A549 (cell line): Measurements from ENCODE around the gene PRKCG.

Source experiments
- CHD4 ChIP-seq: fragments of 200-600 bp; sonication (generic); IDR thresholded peaks from 2 replicates; pipeline ENCODE4 v1.6.1; 2016; ENCODE audit warnings: antibody characterized with exemption, mild to moderate bottlenecking, borderline replicate concordance
- JUN ChIP-seq, 2 experiments: fragments of >200 bp; sonication (Bioruptor Twin); formaldehyde crosslinking; IDR thresholded peaks; 2 replicates in 1 of 2; 3 replicates in 1 of 2; pipeline ENCODE4 v1.6.1; 2016 to 2017
- KDM5A ChIP-seq: fragments of 200-600 bp; sonication (generic); IDR thresholded peaks from 2 replicates; pipeline ENCODE4 v1.6.1; 2016; ENCODE audit warnings: antibody characterized with exemption, mild to moderate bottlenecking
- MYC ChIP-seq: IDR thresholded peaks from 2 replicates; pipeline ENCODE4 v1.6.1; 2012; ENCODE audit warnings: mild to moderate bottlenecking, inconsistent platforms, low read length, improper control_type of control experiment, borderline replicate concordance
- POLR2A ChIP-seq: IDR thresholded peaks from 2 replicates; pipeline ENCODE4 v1.6.1; 2012; ENCODE audit warnings: mild to moderate bottlenecking, low read length
- TF ChIP-seq, protein P1 (sequence below): fragments of >200 bp; sonication (Bioruptor Twin); formaldehyde crosslinking; IDR thresholded peaks from 3 replicates; pipeline ENCODE4 v1.5.1; 2016
- TF ChIP-seq, protein P2 (sequence below): fragments of 200-600 bp; sonication (generic); IDR thresholded peaks from 2 replicates; pipeline ENCODE4 v1.6.1; 2016; ENCODE audit warnings: antibody characterized with exemption, mild to moderate bottlenecking, moderate library complexity
- TF ChIP-seq, protein P3 (sequence below): IDR thresholded peaks from 2 replicates; pipeline ENCODE4 v1.6.1; 2012; ENCODE audit warnings: low read depth, borderline replicate concordance

DNA sequence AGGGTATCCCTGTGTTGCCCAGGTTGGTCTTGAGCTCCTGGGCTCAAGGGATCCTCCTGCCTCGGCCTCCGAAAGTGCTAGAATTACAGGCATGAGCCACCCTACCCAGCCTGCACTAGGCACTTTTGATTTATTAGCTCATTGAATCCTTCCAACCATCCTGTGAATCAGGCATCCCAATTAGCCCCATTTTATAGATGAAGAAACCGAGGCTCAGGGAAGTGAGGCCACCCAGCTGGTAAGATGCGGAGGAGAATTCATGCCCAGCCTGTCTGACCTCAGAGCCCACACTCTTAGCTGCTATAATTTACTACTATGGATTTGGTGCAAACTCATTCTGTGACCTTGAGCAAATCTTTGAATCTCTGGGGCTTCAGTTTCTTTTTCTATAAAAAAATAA is 62.9 kb downstream of the PRKCG start:
- TF ChIP-seq JUN (IDR thresholded peaks at IDR 0.05): no peak
- TF ChIP-seq, protein P1, sequence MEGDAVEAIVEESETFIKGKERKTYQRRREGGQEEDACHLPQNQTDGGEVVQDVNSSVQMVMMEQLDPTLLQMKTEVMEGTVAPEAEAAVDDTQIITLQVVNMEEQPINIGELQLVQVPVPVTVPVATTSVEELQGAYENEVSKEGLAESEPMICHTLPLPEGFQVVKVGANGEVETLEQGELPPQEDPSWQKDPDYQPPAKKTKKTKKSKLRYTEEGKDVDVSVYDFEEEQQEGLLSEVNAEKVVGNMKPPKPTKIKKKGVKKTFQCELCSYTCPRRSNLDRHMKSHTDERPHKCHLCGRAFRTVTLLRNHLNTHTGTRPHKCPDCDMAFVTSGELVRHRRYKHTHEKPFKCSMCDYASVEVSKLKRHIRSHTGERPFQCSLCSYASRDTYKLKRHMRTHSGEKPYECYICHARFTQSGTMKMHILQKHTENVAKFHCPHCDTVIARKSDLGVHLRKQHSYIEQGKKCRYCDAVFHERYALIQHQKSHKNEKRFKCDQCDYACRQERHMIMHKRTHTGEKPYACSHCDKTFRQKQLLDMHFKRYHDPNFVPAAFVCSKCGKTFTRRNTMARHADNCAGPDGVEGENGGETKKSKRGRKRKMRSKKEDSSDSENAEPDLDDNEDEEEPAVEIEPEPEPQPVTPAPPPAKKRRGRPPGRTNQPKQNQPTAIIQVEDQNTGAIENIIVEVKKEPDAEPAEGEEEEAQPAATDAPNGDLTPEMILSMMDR: no peak
- TF ChIP-seq, protein P2, sequence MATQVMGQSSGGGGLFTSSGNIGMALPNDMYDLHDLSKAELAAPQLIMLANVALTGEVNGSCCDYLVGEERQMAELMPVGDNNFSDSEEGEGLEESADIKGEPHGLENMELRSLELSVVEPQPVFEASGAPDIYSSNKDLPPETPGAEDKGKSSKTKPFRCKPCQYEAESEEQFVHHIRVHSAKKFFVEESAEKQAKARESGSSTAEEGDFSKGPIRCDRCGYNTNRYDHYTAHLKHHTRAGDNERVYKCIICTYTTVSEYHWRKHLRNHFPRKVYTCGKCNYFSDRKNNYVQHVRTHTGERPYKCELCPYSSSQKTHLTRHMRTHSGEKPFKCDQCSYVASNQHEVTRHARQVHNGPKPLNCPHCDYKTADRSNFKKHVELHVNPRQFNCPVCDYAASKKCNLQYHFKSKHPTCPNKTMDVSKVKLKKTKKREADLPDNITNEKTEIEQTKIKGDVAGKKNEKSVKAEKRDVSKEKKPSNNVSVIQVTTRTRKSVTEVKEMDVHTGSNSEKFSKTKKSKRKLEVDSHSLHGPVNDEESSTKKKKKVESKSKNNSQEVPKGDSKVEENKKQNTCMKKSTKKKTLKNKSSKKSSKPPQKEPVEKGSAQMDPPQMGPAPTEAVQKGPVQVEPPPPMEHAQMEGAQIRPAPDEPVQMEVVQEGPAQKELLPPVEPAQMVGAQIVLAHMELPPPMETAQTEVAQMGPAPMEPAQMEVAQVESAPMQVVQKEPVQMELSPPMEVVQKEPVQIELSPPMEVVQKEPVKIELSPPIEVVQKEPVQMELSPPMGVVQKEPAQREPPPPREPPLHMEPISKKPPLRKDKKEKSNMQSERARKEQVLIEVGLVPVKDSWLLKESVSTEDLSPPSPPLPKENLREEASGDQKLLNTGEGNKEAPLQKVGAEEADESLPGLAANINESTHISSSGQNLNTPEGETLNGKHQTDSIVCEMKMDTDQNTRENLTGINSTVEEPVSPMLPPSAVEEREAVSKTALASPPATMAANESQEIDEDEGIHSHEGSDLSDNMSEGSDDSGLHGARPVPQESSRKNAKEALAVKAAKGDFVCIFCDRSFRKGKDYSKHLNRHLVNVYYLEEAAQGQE: no peak
- no peak for TF ChIP-seq MYC
- TF ChIP-seq CHD4: no peak
- TF ChIP-seq KDM5A: no peak
- TF ChIP-seq POLR2A: no peak
- TF ChIP-seq, protein P3, sequence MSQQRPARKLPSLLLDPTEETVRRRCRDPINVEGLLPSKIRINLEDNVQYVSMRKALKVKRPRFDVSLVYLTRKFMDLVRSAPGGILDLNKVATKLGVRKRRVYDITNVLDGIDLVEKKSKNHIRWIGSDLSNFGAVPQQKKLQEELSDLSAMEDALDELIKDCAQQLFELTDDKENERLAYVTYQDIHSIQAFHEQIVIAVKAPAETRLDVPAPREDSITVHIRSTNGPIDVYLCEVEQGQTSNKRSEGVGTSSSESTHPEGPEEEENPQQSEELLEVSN: no peak
